Lower lobe of right lung (tissue), 2 donors: ENCODE results near the gene DUSP22. TPM values are rescaled to one million over a fixed set of nuclear protein-coding genes. Genes with fewer than 3 reads are reported as not detected.

Experiments used
- ATAC-seq, 2 donors: fragments of 200-7000 bp; cut with Tn5 transposase; one replicate each; pipeline ENCODE4 v1.9.1; 2020 to 2022; ENCODE audit warnings: mild to moderate bottlenecking in 2 of 2, moderate library complexity in 2 of 2
- DNase-seq: peaks from one replicate; pipeline ENCODE4 v3.0.0-alpha.2; 2020
- H3K27ac ChIP-seq: fragments of 200-600 bp; one replicate; pipeline ENCODE4 v1.8.0; 2022
- H3K27me3 ChIP-seq: fragments of 200-600 bp; one replicate; pipeline ENCODE4 v1.8.0; 2022; ENCODE audit warnings: low read depth
- H3K36me3 ChIP-seq: fragments of 200-600 bp; one replicate; pipeline ENCODE4 v1.8.0; 2022; ENCODE audit warnings: mild to moderate bottlenecking
- H3K4me1 ChIP-seq: fragments of 200-600 bp; one replicate; pipeline ENCODE4 v1.8.0; 2022
- H3K4me3 ChIP-seq: fragments of 200-600 bp; one replicate; pipeline ENCODE4 v1.8.0; 2022; ENCODE audit warnings: mild to moderate bottlenecking
- H3K9me3 ChIP-seq: fragments of 200-600 bp; one replicate; pipeline ENCODE4 v1.8.0; 2022
- intact Hi-C: fragments of 100-400 bp; cut with DNase I; formaldehyde crosslinking; loops from one replicate; pipeline ENCODE4 v1.11.0; 2022
- total RNA-seq: library from RNA; stranded (reverse); fragmentation: NEBNext Ultra II Directional; extraction: Animal tissue kit (Norgen Biotek cat#: 25700); gene quantifications from one replicate; pipeline ENCODE4 v1.2.1, GENCODE V29; 2021
- TF ChIP-seq, protein P1 (sequence below): fragments of 200-600 bp; IDR thresholded peaks from one replicate; pipeline ENCODE4 v1.8.0; 2022; ENCODE audit warnings: antibody characterized with exemption, mild to moderate bottlenecking
- donor health status: DM: no; HTN: yes; CAD: no; lungs with severe emphysema.

DUSP22 gene
- total RNA-seq, 1 donor from 2014 or later = 66.4 TPM

DNA sequence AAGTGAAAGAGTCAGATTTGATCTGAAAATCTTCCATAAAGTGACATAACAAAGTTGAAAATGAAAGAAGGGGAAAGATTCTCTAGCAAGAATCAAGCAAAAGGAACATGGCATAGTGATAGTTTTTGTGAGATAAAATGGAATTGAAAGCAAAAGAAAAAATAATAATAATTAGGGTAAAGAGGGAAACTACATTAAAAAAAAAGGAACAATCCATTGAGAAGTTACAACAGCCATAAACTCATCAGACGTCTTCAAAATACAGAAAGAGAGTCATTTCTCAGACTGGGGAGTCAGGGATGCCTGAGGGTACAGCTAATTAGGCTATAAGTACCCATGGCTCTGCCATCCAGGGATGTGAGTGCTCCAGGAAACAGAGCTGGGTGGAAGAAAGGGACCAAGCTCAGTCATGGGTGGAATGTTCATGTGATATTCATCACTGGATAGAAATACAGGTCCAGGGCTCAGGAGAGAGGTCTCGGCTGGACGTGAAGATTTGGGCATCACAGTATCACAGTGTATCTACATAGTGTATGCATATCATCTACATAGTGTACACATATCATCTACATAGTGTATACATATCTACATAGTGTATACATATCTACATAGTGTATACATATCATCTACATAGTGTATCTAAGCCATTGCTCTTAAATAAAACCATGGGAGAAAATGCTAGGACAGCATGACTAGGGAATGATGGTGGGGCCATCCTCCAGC, 29.4 kb downstream of the DUSP22 start:
- intact Hi-C loops = no loop called here
- no peak for ATAC-seq

DNA sequence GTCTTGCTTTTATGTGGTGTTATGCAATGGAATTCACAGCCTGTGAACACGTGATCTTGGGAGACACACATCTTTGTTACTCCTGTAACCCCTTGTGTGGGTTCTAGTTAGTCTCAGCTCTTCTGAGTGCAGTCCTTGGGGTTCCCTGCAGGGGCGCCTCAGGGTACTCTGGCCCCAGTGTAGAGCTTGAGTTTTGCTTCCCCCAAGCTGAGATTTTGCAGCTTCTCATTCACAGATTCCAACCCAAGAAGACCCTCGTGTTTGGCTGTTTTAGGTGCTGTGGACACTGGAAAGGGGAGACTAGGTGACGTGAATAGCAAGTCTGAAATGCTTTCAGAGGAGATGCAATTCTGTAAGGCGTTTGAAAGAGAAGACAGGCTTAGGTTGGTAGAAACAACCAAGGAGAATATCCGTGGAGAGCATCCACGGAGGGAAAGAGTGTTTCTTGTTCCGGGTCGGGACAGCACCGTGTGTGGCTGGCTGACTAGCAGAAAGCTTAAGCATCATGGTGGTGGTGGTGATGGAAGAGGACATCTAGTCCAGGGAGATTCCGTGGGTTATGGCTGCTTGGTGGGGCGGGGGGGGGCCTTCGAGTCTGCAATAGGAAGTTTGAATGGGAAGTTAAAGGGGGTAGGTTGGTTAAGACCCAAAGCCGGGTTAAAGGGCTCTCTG, 30.1 kb downstream of the DUSP22 start:
- intact Hi-C loops = no loop called here
- no peaks in the 10 kb centered on the region for H3K27me3 ChIP-seq
- no peak for DNase-seq
- H3K27ac ChIP-seq = no peak overlapping the region
- TF ChIP-seq, protein P1, sequence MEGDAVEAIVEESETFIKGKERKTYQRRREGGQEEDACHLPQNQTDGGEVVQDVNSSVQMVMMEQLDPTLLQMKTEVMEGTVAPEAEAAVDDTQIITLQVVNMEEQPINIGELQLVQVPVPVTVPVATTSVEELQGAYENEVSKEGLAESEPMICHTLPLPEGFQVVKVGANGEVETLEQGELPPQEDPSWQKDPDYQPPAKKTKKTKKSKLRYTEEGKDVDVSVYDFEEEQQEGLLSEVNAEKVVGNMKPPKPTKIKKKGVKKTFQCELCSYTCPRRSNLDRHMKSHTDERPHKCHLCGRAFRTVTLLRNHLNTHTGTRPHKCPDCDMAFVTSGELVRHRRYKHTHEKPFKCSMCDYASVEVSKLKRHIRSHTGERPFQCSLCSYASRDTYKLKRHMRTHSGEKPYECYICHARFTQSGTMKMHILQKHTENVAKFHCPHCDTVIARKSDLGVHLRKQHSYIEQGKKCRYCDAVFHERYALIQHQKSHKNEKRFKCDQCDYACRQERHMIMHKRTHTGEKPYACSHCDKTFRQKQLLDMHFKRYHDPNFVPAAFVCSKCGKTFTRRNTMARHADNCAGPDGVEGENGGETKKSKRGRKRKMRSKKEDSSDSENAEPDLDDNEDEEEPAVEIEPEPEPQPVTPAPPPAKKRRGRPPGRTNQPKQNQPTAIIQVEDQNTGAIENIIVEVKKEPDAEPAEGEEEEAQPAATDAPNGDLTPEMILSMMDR = no peak
- no peaks in the 10 kb centered on the region for H3K9me3 ChIP-seq
- H3K36me3 ChIP-seq = no peaks in the 10 kb centered on the region
- peaks cover 26% of the 10 kb centered on the region for H3K4me1 ChIP-seq
- no peak overlapping the region for H3K4me3 ChIP-seq
- ATAC-seq = no peak

More for the DNA sequence above, 29.4 kb downstream of the DUSP22 start:
- H3K27me3 ChIP-seq = no peaks in the 10 kb centered on the region
- no peak overlapping the region for H3K27ac ChIP-seq
- TF ChIP-seq, protein P1 = no peak
- H3K36me3 ChIP-seq = no peaks in the 10 kb centered on the region
- DNase-seq = no peak
- no peaks in the 10 kb centered on the region for H3K9me3 ChIP-seq
- H3K4me3 ChIP-seq = no peak overlapping the region
- peaks cover 27% of the 10 kb centered on the region for H3K4me1 ChIP-seq

DNA sequence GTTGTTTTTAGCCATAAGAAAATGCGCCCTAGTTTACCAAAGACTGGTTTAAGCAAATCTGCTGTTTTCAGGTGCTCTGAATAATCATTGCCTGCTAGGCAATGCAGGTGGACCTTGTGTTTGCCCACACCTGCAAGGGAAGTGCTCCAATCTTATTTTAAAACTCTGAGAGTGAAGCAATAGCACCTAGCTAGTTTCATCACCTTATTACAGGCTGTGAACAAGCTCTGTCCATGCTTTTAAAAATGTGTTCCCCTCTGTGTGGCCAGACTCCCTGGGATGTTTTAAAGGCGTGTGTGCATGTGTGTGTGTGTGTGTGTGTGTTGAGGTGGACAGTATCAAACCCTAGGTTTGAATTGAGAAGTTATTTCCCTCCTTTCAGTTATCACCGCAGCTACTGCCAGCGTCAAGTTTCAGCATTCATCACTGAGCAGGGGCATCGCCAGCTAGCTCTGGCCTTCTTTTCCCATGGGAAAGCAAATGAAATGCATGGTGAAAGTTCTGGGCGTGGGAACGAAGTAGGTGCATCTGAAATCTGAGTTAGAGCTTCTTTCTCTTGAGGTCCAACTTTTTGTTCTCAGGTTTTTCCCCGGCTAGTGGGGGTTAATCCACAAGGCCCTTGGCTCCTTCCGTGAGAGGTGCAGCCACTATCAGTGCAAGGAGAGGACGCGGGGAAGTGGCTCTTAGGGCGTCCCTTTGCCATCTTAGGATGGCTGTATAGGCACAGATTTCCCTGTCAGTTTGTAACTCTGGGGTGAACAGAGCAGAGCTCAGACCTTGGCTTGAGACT, 30.8 kb downstream of the DUSP22 start:
- intact Hi-C loops = no loop called here
- no peak for DNase-seq
- no peaks in the 10 kb centered on the region for H3K36me3 ChIP-seq
- TF ChIP-seq, protein P1 = no peak
- no peaks in the 10 kb centered on the region for H3K9me3 ChIP-seq
- peaks cover 28% of the 10 kb centered on the region for H3K4me1 ChIP-seq
- no peak overlapping the region for H3K27ac ChIP-seq
- H3K4me3 ChIP-seq = no peak overlapping the region
- H3K27me3 ChIP-seq = no peaks in the 10 kb centered on the region
- ATAC-seq = no peak

DNA sequence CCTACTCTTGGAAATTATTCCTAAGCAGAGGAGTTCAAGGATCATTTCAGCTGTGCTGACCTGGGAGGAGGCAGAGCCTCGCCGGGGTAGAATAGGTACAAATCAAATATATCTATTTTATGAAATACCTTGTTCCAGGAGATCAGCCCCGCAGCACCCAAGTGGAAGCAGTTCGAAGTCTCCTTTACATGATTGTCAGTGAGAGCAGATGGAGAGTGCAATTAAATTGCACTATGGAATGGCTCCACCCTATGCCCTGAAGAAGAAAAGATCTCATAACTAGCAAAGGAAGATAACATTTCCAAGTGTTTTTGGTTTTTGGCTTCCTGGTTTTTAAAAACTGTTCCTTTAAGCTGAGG, 31.4 kb downstream of the DUSP22 start:
- Histone ChIP-seq H3K36me3 (no peaks in the 10 kb centered on the region), H3K4me1 (peaks cover 30% of the 10 kb centered on the region), H3K27ac (no peak overlapping the region), H3K4me3 (no peak overlapping the region), H3K9me3 (no peaks in the 10 kb centered on the region), H3K27me3 (no peaks in the 10 kb centered on the region)
- intact Hi-C loops = no loop called here
- no peak for ATAC-seq
- DNase-seq = no peak
- TF ChIP-seq, protein P1 = no peak

DNA sequence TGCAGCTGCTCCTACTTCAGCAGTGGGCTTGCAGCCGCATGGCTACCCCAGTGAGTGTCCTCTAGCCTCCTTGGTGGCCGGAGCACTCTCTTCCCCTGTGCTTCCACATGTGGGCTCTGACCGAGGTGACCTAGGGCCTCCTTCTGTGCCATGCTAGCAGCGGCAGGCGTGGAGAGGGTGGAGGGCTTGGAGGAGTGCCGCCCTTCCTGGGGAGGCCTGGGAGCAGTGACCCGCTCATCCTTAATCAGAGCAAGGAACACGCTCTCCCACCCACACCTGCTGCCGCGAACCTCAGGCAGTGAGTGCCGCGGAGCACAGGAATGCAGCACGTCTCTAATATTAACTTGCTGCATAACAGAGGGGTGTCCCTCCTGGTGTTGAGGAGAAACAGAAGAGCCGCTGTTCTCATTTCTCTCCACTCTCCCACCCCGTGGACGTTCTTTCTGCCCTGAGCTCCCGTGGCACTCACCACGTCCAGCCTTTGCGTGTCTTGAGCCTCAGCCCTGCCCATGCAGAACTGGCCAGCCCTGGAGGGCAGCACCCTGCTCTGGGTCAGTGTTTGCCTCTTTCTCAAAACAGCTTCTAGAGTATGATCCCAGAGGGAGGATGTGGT, 31.9 kb downstream of the DUSP22 start:
- no peaks in the 10 kb centered on the region for H3K36me3 ChIP-seq
- peaks cover 30% of the 10 kb centered on the region for H3K4me1 ChIP-seq
- TF ChIP-seq, protein P1 = no peak
- intact Hi-C loops = no loop called here
- H3K27ac ChIP-seq = no peak overlapping the region
- H3K4me3 ChIP-seq = no peak overlapping the region
- H3K27me3 ChIP-seq = no peaks in the 10 kb centered on the region
- peak; percentile 46 for DNase-seq
- peak in 1 of 2 donors; percentile 7 for ATAC-seq
- H3K9me3 ChIP-seq = no peaks in the 10 kb centered on the region
